Measurements from ENCODE around the gene SORCS2. TPM values are rescaled to one million over a fixed set of nuclear protein-coding genes. Genes with fewer than 3 reads are reported as not detected.

Gene SORCS2
- total RNA-seq, 4 donors from 2014 or later: 2.0 to 7.4 (median 3.6) TPM

- Histone ChIP-seq H3K27me3 (no peaks in the 10 kb centered on the region), H3K4me1 (peaks cover 0 to 8% (median 0%) of the 10 kb centered on the region in 3 donors), H3K36me3 (no peaks in the 10 kb centered on the region), H3K4me3 (no peak overlapping the region), H3K9me3 (no peaks in the 10 kb centered on the region), H3K27ac (no peak overlapping the region)
- TF ChIP-seq POLR2A (IDR thresholded peaks at IDR 0.05): no peak
- no peak for TF ChIP-seq EP300 (IDR thresholded peaks at IDR 0.05)
- no peak for TF ChIP-seq CTCF (IDR thresholded peaks at IDR 0.05)
- 89% methylated on average over 3 of the region's 3 CpGs; no CpG with 5 or more reads in 1 of the 2 donors for WGBS, 2 donors (ENCODE audit: low coverage in 1 of 2)
- ATAC-seq: no peak
Measured at GRCh38 chr4:7166237-7166636, 26.1 kb upstream of the SORCS2 start.

GRCh38 chr4:7166981-7167700, 25.2 kb upstream of the SORCS2 start:
- Histone ChIP-seq H3K27ac (no peak overlapping the region), H3K4me3 (no peak overlapping the region), H3K4me1 (no peaks in the 10 kb centered on the region), H3K36me3 (no peaks in the 10 kb centered on the region), H3K27me3 (no peaks in the 10 kb centered on the region), H3K9me3 (no peaks in the 10 kb centered on the region)
- 92 to 94% methylated on average over 2 to 7 of the region's 17 CpGs for WGBS, 2 donors (ENCODE audit: low coverage in 1 of 2)
- TF ChIP-seq POLR2A (IDR thresholded peaks at IDR 0.05) (no peak), POLR2AphosphoS5 (IDR thresholded peaks at IDR 0.05) (no peak), EP300 (IDR thresholded peaks at IDR 0.05) (no peak)
- no peak for ATAC-seq

- ATAC-seq: no peak
- TF ChIP-seq POLR2AphosphoS5 (IDR thresholded peaks at IDR 0.05) (no peak), EP300 (IDR thresholded peaks at IDR 0.05) (no peak), CTCF (IDR thresholded peaks at IDR 0.05) (no peak), POLR2A (IDR thresholded peaks at IDR 0.05) (no peak)
- H3K27me3 ChIP-seq: no peaks in the 10 kb centered on the region
- WGBS, 2 donors (ENCODE audit: low coverage in 1 of 2): 54% methylated on average over 4 of the region's 4 CpGs; no CpG with 5 or more reads in 1 of the 2 donors
- H3K4me3 ChIP-seq: no peak overlapping the region
- no peaks in the 10 kb centered on the region for H3K4me1 ChIP-seq
- no peaks in the 10 kb centered on the region for H3K9me3 ChIP-seq
- no peak overlapping the region for H3K27ac ChIP-seq
- H3K36me3 ChIP-seq: no peaks in the 10 kb centered on the region
Measured at GRCh38 chr4:7167706-7168105, 24.6 kb upstream of the SORCS2 start.

- TF ChIP-seq POLR2A (IDR thresholded peaks at IDR 0.05): no peak
- no peak for TF ChIP-seq CTCF (IDR thresholded peaks at IDR 0.05)
- TF ChIP-seq EP300 (IDR thresholded peaks at IDR 0.05): no peak
- no peak for TF ChIP-seq POLR2AphosphoS5 (IDR thresholded peaks at IDR 0.05)
Measured at GRCh38 chr4:7168106-7168505, 24.2 kb upstream of the SORCS2 start.

GRCh38 chr4:7169134-7169533, 23.2 kb upstream of the SORCS2 start:
- H3K4me1 ChIP-seq: no peaks in the 10 kb centered on the region
- TF ChIP-seq CTCF (IDR thresholded peaks at IDR 0.05): no peak
- TF ChIP-seq EP300 (IDR thresholded peaks at IDR 0.05): no peak
- TF ChIP-seq POLR2A (IDR thresholded peaks at IDR 0.05): no peak
- H3K27ac ChIP-seq: no peak overlapping the region
- H3K36me3 ChIP-seq: no peaks in the 10 kb centered on the region
- ATAC-seq: no peak
- no peak overlapping the region for H3K4me3 ChIP-seq
- WGBS, 2 donors (ENCODE audit: low coverage in 1 of 2): 90 to 95% methylated on average over 4 to 7 of the region's 7 CpGs
- no peaks in the 10 kb centered on the region for H3K9me3 ChIP-seq
- H3K27me3 ChIP-seq: no peaks in the 10 kb centered on the region

More at GRCh38 chr4:7168106-7168505, 24.2 kb upstream of the SORCS2 start:
- no peaks in the 10 kb centered on the region for H3K9me3 ChIP-seq
- H3K27ac ChIP-seq: no peak overlapping the region
- no peaks in the 10 kb centered on the region for H3K4me1 ChIP-seq
- no peak overlapping the region for H3K4me3 ChIP-seq
- 85 to 89% methylated on average over 4 to 5 of the region's 8 CpGs for WGBS, 2 donors (ENCODE audit: low coverage in 1 of 2)
- no peak for ATAC-seq
- H3K27me3 ChIP-seq: no peaks in the 10 kb centered on the region
- H3K36me3 ChIP-seq: no peaks in the 10 kb centered on the region
